T-helper 2 cell (primary cell): ENCODE results near the gene TST.

Source experiments
- DNase-seq, 5 experiments: peaks; one replicate each; pipeline versions ENCODE4 v3.0.0 to v3.0.0-alpha.2; 2012 to 2022

Gene TST

DNA sequence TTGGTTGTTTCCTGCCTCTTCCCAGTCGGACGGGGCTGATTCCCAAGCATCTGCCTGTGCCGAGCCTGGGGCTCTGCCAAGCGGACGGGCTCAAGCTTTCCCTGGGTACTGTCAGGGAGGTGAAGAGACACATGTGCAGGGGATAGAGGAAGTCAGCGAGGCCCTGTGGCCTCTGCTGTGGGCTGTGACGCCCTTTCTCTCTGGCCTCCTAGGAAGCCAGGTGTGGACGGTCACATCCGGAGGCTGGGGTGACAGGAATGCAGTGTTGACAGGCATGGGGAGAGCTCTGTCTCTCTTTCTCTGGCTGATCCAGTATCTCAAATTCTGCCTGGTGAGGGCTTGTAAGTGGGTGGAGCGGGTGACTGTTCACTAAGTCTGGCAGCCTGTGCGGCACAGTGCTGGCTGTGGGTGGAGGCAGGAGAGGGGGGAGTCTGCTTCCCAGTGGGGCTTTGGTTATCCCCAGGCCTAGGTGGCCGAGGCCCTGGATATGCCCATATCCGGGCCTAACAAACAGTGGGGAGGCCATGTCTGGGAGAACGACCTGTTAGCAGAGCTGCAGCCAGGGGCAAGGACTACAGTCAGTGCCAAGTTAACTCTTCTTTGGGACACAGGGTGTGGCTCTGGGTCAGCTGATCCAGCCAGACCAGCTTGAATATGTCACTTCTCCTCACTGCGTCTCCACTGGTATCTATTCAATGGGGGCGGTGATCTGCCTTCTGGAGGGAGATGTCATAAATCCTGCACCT is 34.2 kb upstream of the TST start:
- no peak for DNase-seq

GRCh38 chr22:37052386-37053309 is 33.4 kb upstream of the TST start:
- DNase-seq, result no peak

- DNase-seq, result peak; percentile 47 to 84 (median 63)
These were observed 32.4 kb upstream of the TST start, which contains the start of gene KCTD17 for GRCh38 chr22:37051391-37052385. KCTD17 (plus strand) TSS chr22:37051742; CDS start chr22:37051761, 19 bp downstream.

DNA sequence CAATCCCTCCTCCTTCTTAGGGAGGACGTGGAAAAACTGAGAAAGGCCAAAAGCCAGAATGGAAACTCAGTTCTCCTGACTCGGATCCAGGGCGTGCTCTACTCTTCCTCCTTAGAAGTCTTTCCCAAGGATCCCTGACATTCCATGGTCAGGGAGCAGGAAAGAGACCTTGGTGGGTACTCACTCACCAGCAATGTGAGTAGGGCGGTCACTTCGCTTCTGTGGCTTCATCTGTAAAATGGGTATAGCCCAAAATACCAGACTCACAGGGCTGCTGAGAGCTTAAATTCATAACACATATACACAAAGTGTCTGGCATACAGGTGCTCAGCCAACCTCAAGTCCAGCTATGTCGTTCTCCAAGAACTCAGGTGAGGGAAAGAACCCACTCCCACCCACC is 31.7 kb upstream of the TST start:
- DNase-seq, result no peak

DNA sequence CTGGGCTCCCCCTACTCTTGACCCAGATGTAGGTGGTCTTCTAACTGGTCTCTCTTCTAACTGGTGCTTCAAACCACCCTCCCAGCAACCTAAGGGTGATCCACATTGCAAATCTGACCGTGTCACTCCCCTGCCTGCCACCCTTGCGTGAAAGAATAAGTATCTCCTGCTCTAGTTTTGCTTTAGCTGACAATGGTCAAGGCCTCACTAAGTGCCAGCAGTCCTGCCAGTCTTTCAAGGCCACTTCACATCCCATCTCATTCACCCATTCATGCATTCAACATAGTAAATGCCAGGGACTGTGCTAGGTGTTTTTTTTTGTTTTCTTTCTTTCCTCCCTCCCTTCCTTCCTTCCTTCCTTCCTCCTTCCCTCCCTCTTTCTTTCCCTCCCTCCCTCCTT is 30.0 kb upstream of the TST start:
- no peak for DNase-seq

DNA sequence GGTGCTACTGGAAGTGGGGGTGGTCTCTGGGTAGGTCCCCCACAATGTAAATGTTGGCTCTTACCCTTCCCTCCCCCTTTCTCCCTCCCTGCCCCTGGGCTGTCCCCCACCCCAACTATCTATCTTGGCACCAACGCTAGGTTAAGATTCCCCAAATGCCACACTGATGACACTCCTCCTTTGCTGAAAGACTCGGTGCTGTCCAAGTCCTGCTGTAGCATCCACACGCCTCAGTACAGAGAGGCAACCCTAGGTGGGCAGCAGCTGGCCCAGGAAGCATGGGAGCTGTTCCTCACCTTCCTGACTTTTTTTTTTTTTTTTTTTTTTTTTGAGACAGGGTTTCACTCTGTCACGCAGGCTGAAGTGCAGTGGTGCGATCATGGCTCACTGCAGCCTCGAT is 28.9 kb upstream of the TST start:
- DNase-seq, result no peak

DNA sequence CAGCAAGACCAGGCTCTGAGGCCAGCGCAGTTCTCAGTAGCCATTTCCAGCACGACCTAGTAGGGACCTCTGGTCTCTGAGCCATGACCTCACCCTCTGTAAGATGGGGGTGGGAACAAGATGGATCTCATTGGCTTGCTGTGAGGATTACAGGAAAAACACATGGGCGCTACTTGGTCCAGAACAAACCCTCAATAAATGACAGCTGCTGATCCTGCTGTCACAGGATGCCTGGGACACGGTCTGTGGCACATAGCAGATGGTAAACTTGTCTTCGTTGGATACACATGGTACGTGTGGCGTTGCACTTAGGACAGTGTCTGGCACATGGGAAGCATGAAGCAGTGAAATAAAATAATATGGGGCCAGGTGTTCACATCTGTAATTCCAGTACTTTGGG is 27.8 kb upstream of the TST start:
- no peak for DNase-seq

DNA sequence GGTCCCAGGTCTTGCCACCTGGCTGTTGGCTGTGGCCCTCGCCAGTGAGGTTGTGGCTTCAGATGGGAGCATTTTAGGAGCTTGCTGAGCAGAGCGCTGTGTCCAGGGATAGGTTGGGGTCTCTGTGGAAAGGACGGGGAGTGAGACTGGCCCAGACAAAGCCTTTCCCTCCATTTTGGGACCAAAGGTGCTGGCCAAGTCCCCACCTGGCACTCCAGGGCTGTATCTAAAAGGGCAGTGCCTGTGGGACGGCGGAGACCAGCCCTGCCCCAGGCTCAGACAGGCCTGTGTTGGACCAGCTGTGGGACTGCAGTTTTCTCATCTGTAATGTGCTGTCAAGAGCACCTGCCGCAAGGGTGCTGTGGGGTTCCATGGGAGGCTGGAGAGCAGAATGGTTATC is 27.3 kb upstream of the TST start:
- no peak for DNase-seq

DNA sequence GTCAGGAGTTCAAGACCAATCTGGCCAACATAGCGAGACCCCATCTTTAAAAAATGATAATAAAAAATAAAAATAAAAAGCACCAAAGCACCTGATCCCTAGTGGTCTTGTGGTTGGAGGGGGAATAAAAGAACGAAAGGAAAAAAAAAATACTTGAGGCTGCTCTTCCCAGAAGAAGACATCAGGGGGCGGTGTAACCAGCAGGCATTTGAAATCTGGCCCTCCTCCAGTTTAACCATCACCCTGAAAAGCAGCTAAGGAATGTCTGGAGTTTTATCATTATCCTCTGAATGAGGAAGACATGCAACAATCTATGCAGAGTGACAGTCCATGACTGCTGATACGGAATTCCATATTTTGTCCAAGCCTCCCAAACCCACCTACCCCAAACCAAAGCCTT is 26.7 kb upstream of the TST start:
- peak in 1 of 5 experiments; percentile 41 for DNase-seq

DNA sequence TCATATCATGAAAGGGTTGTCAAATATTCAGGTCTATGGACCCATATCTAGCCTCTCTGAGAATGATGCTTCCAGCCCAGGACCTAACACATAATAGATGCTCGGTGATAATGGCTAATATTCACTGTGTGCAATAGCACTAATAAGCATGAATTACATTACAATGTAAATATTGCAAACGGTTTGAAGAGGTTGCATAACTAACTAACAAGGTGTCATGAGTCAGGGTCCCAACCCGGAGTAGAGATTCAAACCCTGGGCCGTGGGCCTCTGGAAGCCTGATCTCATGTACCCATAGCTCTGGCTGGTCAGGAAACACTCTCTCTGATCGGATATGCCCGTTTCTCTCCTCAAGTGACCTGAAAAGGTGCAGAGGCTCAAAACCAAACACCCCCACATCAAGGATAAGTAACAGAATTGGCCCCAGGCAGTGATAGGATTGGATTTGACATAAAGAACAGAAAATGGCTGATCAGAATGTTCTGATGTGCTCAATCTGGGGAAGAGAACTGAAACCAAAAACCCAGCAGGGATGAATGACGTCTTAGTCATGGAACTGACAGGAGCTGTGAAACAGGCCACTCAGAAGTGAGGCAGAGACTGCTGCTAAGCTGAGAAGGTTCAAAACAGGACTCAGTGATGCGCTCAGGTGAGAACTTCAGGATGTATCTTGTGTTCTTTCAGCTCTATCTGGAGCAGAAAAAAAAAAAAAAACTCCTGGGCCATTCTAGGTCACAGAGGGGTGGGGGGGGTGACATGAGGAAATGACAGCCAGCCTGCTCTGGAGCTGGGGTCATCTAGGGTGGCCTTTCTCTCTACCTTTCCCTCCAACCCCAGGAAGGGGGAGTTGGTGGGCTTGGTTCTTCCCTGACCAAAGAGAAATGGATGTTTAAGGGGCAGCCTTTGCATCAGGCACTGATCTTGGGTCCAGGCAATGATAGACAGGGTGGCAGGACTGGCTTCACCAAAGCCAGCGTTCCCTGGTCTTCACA is 25.7 kb upstream of the TST start:
- no peak for DNase-seq

GRCh38 chr22:37043828-37044538 is 24.7 kb upstream of the TST start:
- DNase-seq, result peak in 1 of 5 experiments; percentile 65

- no peak for DNase-seq
These were observed 24.1 kb upstream of the TST start for GRCh38 chr22:37043209-37043827.

DNA sequence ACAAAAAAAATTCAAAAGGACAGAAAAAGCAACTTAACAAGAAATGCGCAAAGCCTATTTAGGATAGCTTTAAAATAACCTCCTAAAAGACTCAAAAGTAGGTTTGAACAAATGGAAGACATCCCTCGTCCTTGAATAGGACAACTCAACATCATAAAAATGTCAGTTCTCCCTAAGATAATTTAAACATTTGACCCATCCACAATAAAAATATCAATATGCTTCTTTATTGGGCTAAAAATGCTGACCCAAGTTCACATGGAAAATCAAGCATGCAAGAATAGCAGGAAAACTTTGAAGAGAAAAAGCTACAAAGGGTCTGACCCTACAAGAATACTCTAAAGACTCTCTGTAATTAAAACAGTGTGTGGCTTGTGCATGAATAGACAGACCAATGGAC is 20.2 kb upstream of the TST start:
- DNase-seq, result no peak

DNA sequence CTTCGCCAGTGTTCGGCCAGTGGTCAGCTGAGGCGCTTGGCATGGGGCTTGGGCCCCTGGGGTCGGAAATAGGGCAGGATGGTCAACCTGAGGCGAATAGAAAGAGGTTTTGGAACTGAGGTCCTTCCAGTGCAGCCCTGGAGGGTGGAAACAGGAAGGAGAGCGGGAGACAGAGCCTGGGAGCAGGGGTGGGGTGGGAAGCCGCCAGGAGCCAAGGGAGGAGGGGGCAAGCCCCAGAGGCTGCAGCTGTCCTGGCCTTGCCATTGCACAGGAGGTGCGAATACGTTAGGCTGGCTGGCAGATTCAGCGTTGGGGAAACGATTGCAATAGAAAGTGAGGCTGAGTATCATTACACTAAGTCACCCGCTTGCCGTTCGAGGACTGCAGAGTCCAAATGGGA is 18.4 kb upstream of the TST start:
- no peak for DNase-seq

- DNase-seq, result no peak
These were observed 17.6 kb upstream of the TST start for GRCh38 chr22:37036655-37037377.

DNA sequence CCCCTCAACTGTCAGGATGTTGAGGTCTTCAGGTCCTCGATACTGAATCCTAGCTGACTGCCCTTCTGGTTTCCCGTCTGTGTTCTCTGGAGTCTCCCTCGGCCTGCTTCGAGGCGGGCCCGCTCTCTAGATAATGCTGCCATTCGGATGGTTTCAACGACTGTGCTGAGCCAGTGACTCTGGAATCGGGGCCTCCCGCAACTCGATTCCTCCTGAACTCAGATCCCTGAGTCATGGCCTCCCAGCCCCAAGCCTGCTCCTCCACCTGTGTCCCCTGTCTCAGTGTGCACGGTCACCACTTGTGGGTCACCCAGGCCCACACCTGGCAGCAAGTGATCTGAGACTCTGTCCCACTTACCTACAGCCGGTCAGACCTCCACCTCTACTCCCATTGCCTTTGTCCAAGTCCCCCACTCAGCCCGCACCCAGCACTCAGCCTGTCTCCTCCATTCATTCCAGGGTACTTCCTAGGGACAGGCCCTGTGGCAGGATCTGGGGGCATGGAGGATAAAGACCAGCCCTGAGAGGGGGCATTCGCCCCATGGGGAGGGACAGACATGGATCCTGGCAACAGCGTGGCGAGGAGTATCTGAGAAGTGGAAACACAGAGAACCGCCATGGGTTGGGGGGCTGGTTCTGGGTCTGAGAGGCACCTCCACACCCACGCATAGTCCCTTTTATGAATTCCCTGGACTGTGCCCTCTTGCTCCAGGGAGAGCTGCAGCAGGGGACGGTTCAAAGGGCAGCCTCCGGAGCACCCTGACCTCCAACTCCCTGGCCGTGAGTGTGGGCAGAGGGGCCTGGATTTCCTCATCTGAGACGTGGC is 14.6 kb upstream of the TST start:
- DNase-seq, result no peak

DNA sequence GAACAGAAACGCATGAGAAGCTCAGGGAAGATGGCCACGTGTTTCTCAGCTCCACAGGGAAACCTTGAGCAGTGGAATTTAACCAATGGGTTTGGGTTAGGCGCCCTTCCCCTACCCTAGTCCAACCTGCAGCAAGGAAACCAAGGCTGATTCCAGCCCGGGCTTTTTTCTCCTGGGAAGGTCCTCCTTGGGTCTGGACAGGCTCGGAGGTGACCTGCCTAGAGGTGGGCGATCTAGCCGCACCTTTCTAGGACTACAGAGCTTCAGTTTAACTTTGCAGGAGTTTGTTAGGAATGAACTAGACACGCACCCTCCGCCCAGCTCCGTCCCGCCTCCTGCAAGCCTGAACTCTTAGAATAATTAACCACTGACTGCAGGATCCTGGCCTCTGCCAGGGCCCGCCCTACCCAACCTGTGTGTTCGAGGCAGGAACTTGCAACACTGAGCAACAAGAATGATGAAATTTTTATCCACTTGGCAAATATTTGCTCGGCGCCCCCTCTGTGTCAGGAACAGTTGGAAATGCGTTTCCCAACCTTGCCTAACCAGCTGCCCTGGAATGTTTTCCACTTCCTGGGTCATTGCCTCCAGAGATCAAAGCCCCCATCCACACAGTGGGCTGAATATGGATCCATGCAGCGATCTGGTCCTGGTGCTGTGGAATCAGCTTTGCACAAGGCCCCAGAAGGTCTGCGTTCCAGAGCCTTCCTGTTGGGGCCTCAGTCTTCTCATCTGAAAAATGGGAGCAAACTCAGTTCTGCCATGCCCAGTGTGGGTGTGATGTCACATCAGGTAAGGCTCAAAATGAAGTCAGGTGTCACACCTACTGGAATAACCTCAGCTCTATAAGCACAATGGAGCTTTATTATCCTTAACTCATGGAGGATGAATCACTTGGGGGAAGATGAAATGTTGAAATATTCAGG is 13.6 kb upstream of the TST start:
- DNase-seq, result no peak
